Stimulated activated memory B cell treated with anti-CD40 and anti-IgM and Interleukin-4, amounts not matched to agents 10 μg/mL and 1 μg/mL and 100 μg/mL, for 72 hours (primary cell): ENCODE data around the gene MARCHF9.
A peak's percentile ranks its signal among the peaks of the same experiment; 100 is the strongest.

Experiments used
- ATAC-seq: fragments of 150-1000 bp; cut with Tn5 transposase; 2 replicates; pipeline ENCODE4 v1.10.0; 2021
- H3K27ac Mint-ChIP-seq: one replicate; pipeline ENCODE4 v1.8.0; 2022; ENCODE audit warnings: mild to moderate bottlenecking, mixed read lengths
- H3K27me3 Mint-ChIP-seq: one replicate; pipeline ENCODE4 v1.8.0; 2022; ENCODE audit warnings: mixed read lengths
- H3K36me3 Mint-ChIP-seq: one replicate; pipeline ENCODE4 v1.8.0; 2022; ENCODE audit warnings: mixed read lengths
- H3K4me1 Mint-ChIP-seq: one replicate; pipeline ENCODE4 v1.8.0; 2022; ENCODE audit warnings: mixed read lengths
- H3K4me3 Mint-ChIP-seq: one replicate; pipeline ENCODE4 v1.8.0; 2022; ENCODE audit warnings: mild to moderate bottlenecking, moderate library complexity, mixed read lengths
- H3K9me3 Mint-ChIP-seq: one replicate; pipeline ENCODE4 v1.8.0; 2022; ENCODE audit warnings: mixed read lengths

MARCHF9 gene

GRCh38 chr12:57741844-57742738, 12.8 kb upstream of the MARCHF9 start:
- Mint-ChIP-seq H3K27ac (peak overlapping the region; percentile 87), H3K36me3 (peaks cover 10% of the 10 kb centered on the region), H3K27me3 (no peaks in the 10 kb centered on the region), H3K4me3 (peak overlapping the region; percentile 79), H3K4me1 (peaks cover 68% of the 10 kb centered on the region), H3K9me3 (no peaks in the 10 kb centered on the region)
- peak; percentile 77 for ATAC-seq

DNA sequence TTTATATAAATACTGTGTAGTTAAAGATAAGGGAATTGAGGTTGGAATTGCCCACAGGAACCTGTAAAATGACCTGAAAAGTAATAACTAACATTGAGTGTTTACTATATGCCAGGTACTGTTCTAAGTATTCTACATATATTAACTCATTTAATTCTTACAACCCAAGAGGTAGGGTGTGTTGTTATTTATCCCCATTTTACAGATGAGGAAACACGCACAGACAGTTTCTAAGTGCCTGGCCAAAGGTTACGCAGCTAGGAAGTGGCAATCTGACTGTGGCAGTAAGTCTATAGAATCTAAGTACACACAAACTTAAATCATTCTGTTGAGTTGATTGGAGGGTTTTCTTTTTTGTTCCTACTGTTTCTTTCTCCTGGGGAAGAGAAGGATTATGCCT, 11.1 kb upstream of the MARCHF9 start:
- Mint-ChIP-seq H3K4me3 (peak overlapping the region; percentile 85), H3K9me3 (no peaks in the 10 kb centered on the region), H3K4me1 (peaks cover 67% of the 10 kb centered on the region), H3K36me3 (peaks cover 23% of the 10 kb centered on the region), H3K27ac (peak overlapping the region; percentile 97), H3K27me3 (no peaks in the 10 kb centered on the region)
- ATAC-seq: no peak

DNA sequence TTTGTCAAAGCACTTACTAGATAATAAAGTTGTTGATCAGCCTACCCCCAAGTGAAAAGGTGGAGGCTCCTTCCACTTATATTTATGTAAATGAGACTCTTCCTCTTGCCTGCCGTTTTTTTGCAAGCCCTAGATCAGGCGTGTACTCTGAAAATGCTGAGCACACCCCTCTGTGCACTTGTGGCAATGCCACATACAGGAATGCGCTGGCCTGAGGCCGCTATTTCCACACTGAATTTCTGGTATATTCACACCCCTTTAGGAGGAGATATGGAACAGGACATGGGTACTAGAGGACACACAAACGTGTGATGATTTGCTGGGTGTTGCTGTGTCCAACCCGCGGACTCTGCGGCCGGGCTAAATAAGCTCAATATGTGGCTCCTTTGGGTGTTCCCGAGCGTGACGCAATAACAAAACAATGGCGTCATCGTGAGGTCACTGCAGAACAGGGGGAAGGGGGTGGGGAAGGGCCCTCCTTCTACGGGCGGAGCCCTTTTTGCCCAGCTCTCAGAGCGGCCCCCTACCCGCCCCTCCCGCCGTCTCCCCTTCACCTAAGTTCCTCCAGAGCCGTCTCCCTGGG, 10.6 kb upstream of the MARCHF9 start:
- no peaks in the 10 kb centered on the region for H3K27me3 Mint-ChIP-seq
- H3K36me3 Mint-ChIP-seq: peaks cover 28% of the 10 kb centered on the region
- no peaks in the 10 kb centered on the region for H3K9me3 Mint-ChIP-seq
- peak overlapping the region; percentile 97 for H3K27ac Mint-ChIP-seq
- H3K4me1 Mint-ChIP-seq: peaks cover 67% of the 10 kb centered on the region
- peak; percentile 73 for ATAC-seq
- peak overlapping the region; percentile 85 for H3K4me3 Mint-ChIP-seq

DNA sequence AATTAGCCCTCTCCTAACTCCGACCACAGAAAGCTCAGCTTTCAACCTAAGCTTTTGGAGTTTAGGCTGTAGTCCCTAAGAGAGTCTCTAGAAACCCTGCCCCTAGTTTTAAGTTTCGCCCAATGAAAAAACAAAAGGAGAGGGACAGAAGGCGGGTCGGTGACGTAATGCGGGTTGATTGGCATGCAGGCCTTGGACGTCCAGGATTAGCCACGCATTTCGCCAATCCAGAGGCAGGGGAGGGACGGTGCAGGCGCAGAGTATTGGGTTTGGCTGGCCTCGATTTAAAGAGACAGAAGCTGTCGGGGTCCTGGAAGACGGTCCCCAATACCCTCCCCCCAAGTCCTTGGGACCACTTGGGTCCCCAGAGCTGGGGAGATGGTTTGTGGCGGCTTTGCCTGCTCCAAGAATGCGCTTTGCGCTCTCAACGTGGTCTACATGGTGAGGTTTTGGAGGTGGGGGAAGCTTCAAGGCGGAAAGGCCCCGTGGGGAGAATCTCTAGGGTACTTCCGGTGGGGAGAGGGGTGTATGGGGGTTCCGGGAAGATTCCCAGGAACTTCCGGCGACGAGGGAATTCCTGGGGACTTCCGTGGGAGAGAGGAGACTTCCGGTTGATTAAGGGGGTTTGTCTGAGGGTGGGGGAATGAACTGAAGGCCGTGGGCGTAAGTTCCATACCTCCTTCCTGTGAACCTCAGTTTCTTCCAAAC, 10.0 kb upstream of the MARCHF9 start, which contains the start of gene TSPAN31:
Gene TSPAN31, plus strand, starts transcription at position 263 of the 708 bp plus-strand sequence. Its CDS starts 116 bp downstream, at position 379.
- no peaks in the 10 kb centered on the region for H3K9me3 Mint-ChIP-seq
- peaks cover 62% of the 10 kb centered on the region for H3K4me1 Mint-ChIP-seq
- peak within 1 kb of the TSS; percentile 85 for H3K4me3 Mint-ChIP-seq
- peak within 1 kb of the TSS; percentile 97 for H3K27ac Mint-ChIP-seq
- ATAC-seq: peak; percentile 96
- H3K36me3 Mint-ChIP-seq: peaks cover 28% of the 10 kb centered on the region
- H3K27me3 Mint-ChIP-seq: no peaks in the 10 kb centered on the region

DNA sequence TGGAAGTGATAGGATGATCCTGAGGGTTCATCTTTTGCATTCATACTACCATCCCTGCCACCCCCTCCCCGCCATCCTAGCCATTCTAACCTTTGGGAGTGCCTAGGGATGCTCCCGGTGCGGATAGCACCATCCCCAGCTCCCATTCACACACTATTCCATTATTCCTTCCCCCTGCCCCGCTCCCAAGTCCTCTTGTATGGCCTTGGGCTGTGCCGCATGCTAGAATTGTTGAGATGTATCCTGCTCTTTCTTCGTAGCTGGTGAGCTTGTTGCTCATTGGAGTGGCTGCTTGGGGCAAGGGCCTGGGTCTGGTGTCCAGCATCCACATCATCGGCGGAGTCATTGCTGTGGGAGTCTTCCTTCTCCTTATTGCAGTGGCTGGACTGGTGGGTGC, 9.4 kb upstream of the MARCHF9 start:
- no peak for ATAC-seq
- peak overlapping the region; percentile 85 for H3K4me3 Mint-ChIP-seq

DNA sequence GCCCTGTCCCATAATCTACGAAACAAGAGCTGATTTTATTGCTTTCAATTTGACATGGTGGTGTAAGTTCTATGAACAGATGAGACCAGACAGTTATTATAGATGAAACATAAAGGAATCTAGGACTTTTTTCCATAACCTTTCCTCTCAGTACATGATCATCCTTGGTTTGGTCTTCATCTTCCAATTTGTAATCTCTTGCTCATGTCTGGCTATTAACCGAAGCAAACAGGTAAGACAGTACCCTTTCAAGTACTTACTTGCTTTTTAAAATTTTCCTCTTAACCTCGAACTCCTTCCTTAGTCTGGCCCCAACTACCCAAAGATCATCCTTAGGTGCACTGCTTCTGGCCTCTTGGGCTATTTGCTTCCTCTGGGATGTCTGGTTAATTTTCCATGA, 8.9 kb upstream of the MARCHF9 start:
- no peaks in the 10 kb centered on the region for H3K27me3 Mint-ChIP-seq
- peaks cover 53% of the 10 kb centered on the region for H3K4me1 Mint-ChIP-seq
- no peaks in the 10 kb centered on the region for H3K9me3 Mint-ChIP-seq
- H3K4me3 Mint-ChIP-seq: peak overlapping the region; percentile 85
- H3K27ac Mint-ChIP-seq: peak overlapping the region; percentile 97
- no peak for ATAC-seq
- H3K36me3 Mint-ChIP-seq: peaks cover 29% of the 10 kb centered on the region

More for the DNA sequence above, 9.4 kb upstream of the MARCHF9 start:
- peaks cover 56% of the 10 kb centered on the region for H3K4me1 Mint-ChIP-seq
- peak overlapping the region; percentile 97 for H3K27ac Mint-ChIP-seq
- peaks cover 28% of the 10 kb centered on the region for H3K36me3 Mint-ChIP-seq
- H3K9me3 Mint-ChIP-seq: no peaks in the 10 kb centered on the region
- H3K27me3 Mint-ChIP-seq: no peaks in the 10 kb centered on the region

DNA sequence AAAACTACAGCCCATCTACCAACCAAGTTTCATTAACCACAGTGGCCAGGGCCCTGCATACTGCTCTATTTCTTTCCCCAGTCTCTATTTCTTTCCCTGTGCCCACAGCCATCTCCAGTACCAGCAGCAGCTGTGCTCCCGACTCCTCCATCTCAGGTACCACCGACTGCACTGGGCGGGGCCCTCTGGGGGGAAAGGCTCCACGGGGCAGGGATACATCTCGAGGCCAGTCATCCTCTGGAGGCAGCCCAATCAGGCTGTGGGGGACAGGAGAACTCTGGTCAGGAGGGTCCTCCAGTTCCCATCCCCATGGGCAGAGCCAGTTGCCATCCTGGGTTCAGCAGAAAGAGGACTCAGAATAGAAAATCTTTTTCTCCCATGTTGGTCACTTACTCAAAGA, 5.8 kb upstream of the MARCHF9 start:
- Mint-ChIP-seq H3K4me3 (no peak overlapping the region), H3K9me3 (no peaks in the 10 kb centered on the region), H3K27ac (peak overlapping the region; percentile 42), H3K27me3 (no peaks in the 10 kb centered on the region), H3K36me3 (peaks cover 36% of the 10 kb centered on the region), H3K4me1 (peaks cover 58% of the 10 kb centered on the region)
- no peak for ATAC-seq

DNA sequence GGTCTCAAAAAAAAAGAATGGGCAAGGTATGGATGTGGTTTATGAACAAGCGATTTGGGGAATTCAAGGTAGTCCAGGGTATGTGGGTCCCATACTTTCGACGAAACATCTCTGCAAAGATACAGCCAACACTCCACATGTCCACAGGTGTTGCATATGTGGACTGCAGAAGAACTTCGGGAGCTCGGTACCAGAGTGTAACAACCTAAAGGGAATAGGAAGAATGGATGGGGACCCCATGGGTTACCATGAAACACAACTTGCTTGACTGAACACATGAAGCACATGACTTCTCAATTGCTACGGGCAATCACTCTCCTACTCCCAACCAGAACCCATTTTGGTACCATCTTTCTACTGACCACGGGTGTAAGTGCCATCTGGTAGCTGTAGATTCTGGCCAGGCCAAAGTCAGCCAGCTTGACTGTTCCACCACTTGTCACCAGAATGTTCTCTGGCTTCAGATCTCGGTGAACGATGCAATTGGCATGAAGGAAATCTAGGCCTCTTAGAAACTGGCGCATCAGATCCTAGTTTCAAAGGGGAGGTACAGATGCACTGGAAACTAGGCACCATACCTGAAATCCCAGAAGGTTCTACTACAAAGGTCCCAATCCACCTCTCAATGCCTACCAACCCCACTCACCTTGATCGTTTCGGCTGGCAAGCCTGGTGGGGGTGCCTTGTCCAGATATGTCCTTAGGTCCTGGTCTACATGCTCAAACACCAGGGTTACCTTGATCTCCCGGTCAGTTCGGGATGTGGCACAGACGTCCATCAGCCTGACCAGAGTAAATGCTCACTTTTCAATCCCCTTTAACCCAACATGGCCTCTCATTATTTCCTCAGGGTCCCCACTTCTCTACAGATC, 4.1 kb upstream of the MARCHF9 start:
- H3K27ac Mint-ChIP-seq: peak overlapping the region; percentile 88
- no peak for ATAC-seq
- H3K36me3 Mint-ChIP-seq: peaks cover 36% of the 10 kb centered on the region
- H3K4me1 Mint-ChIP-seq: peaks cover 51% of the 10 kb centered on the region
- H3K9me3 Mint-ChIP-seq: no peaks in the 10 kb centered on the region
- peak overlapping the region; percentile 88 for H3K4me3 Mint-ChIP-seq
- H3K27me3 Mint-ChIP-seq: no peaks in the 10 kb centered on the region

GRCh38 chr12:57751432-57751787, 3.5 kb upstream of the MARCHF9 start:
- no peaks in the 10 kb centered on the region for H3K9me3 Mint-ChIP-seq

DNA sequence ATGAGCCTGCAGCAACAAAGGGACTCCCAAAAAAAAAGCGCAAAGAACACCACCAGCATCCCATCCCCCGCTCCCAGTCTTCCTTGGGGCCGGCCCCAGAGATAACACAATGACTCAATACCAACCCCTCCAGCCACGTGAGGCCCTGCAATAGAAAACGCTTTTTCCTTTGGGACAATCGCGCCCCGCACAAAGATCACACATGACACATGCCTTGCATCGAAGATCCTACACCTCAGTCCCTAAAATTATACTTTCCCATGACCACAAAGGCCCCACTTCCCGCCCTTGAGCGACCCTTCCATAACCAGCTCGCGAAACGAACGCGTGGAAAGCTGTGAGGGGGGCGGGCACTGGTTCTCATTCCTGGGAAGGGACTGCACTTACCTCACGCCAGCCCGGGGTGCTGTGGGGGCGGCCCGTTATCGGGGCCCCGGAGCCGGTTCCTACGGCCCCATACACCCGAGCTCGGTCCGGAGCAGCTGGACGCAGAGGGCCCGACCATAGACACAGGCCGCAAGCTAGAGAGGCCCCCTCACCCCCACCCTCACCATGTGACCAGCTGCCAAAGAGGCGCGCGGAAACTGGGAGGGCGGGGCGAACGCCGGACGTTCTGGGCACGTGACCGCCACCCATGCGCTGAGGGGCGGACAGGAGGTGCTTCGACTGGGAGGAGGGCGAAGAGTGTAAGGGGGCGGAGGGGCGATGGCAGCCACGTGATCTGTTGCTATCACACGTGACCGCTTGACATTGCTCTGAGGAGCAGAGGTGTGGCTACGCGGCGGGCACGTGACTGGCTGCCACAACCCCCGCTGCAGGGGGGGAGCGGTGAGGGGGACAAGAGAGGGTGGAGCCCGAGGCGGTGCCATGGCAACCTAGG, 2.9 kb upstream of the MARCHF9 start, which contains the start of gene CDK4:
Gene CDK4, minus strand, starts transcription at position 523 of the 880 bp plus-strand sequence. CDS start 593 bp downstream, outside the sequence.
- Mint-ChIP-seq H3K27ac (peak within 1 kb of the TSS; percentile 88), H3K9me3 (no peaks in the 10 kb centered on the region), H3K4me3 (peak within 1 kb of the TSS; percentile 88), H3K4me1 (peaks cover 52% of the 10 kb centered on the region), H3K36me3 (peaks cover 27% of the 10 kb centered on the region), H3K27me3 (no peaks in the 10 kb centered on the region)
- peak; percentile 86 for ATAC-seq

More at GRCh38 chr12:57751432-57751787, 3.5 kb upstream of the MARCHF9 start:
- H3K4me1 Mint-ChIP-seq: peaks cover 49% of the 10 kb centered on the region
- H3K4me3 Mint-ChIP-seq: peak overlapping the region; percentile 88
- no peak for ATAC-seq
- H3K36me3 Mint-ChIP-seq: peaks cover 34% of the 10 kb centered on the region
- H3K27ac Mint-ChIP-seq: peak overlapping the region; percentile 88
- no peaks in the 10 kb centered on the region for H3K27me3 Mint-ChIP-seq

- peaks cover 21% of the 10 kb centered on the region for H3K36me3 Mint-ChIP-seq
- no peaks in the 10 kb centered on the region for H3K9me3 Mint-ChIP-seq
- ATAC-seq: no peak
- peak overlapping the region; percentile 88 for H3K4me3 Mint-ChIP-seq
- no peaks in the 10 kb centered on the region for H3K27me3 Mint-ChIP-seq
- H3K27ac Mint-ChIP-seq: peak overlapping the region; percentile 88
- peaks cover 55% of the 10 kb centered on the region for H3K4me1 Mint-ChIP-seq
Observed at GRCh38 chr12:57752668-57753000, 2.3 kb upstream of the MARCHF9 start.

- Mint-ChIP-seq H3K9me3 (no peaks in the 10 kb centered on the region), H3K4me3 (peak overlapping the region; percentile 76), H3K27me3 (no peaks in the 10 kb centered on the region), H3K27ac (peak overlapping the region; percentile 88), H3K4me1 (peaks cover 61% of the 10 kb centered on the region), H3K36me3 (peaks cover 20% of the 10 kb centered on the region)
- ATAC-seq: no peak
Observed at GRCh38 chr12:57753756-57754337, 1.1 kb upstream of the MARCHF9 start.

GRCh38 chr12:57755194-57755453, 221 bp downstream of the MARCHF9 start:
- peaks cover 24% of the 10 kb centered on the region for H3K36me3 Mint-ChIP-seq

More at GRCh38 chr12:57755194-57755453, 221 bp downstream of the MARCHF9 start:
- Mint-ChIP-seq H3K27ac (no peak overlapping the region), H3K4me3 (no peak overlapping the region), H3K4me1 (peaks cover 67% of the 10 kb centered on the region), H3K27me3 (no peaks in the 10 kb centered on the region), H3K9me3 (no peaks in the 10 kb centered on the region)
- ATAC-seq: peak; percentile 1
